ENCODE results near the gene STAT1.

Gene STAT1

GRCh38 chr2:191013932-191014652 is at the start of gene STAT1:
Gene STAT1 (minus strand): TSS chr2:191014171. CDS start chr2:191010003, 4,168 bp downstream.
- in situ Hi-C loops (cut with HindIII; ENCODE audit: low sequenced_read_pairs), result no loop called here

DNA sequence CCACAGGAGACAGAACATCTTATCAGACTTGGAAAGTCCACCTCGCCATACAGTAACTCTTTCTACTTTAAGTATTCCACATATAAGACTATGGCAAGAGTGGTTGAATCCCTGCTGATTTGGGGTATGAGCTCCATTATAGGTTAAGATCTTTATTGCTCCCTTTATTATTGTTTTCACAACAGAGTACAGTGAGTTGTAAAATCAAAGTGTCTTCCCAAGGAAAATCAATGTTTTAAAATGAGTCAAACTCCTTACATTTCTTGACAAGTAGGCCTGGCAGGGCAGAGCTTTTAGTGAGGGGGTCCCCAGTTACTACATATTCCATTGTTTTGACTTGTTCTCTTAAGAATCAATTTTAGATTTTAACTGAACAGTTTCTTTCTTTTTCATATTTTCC is 49.6 kb upstream of the STAT1 start:
- in situ Hi-C loops (cut with HindIII; ENCODE audit: low sequenced_read_pairs), result no loop called here

- in situ Hi-C loops (cut with HindIII; ENCODE audit: low sequenced_read_pairs), result no loop called here
Measured at GRCh38 chr2:191061381-191061980, 47.5 kb upstream of the STAT1 start.

DNA sequence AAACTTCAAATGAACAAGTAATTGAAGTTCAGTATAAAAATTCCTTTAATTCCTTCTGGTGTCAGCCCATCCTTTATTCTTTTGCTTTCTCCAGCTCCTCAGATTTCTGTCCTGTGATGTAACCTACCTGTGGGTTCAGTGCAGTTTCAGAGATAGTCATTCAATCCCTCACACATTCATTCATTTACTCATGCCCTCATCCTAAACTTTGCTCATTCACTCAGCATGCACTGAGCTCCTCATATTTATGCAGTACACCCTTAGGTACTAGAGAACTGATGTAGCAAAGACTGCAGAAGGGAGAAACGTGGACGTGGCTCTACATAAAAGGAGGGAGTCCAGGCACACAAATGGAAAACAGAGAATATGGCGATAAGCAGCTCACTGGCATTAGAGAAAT is 45.3 kb upstream of the STAT1 start:
- in situ Hi-C loops (cut with HindIII; ENCODE audit: low sequenced_read_pairs), result no loop called here

GRCh38 chr2:191056228-191056627 is 42.3 kb upstream of the STAT1 start:
- in situ Hi-C loops (cut with HindIII; ENCODE audit: low sequenced_read_pairs), result no loop called here

GRCh38 chr2:191053256-191053655 is 39.3 kb upstream of the STAT1 start:
- in situ Hi-C loops (cut with HindIII; ENCODE audit: low sequenced_read_pairs), result no loop called here

- in situ Hi-C loops (cut with HindIII; ENCODE audit: low sequenced_read_pairs), result no loop called here
Measured at GRCh38 chr2:191051825-191052778, 38.1 kb upstream of the STAT1 start.

- in situ Hi-C loops (cut with HindIII; ENCODE audit: low sequenced_read_pairs), result no loop called here
Measured at GRCh38 chr2:191051177-191051576, 37.2 kb upstream of the STAT1 start.

DNA sequence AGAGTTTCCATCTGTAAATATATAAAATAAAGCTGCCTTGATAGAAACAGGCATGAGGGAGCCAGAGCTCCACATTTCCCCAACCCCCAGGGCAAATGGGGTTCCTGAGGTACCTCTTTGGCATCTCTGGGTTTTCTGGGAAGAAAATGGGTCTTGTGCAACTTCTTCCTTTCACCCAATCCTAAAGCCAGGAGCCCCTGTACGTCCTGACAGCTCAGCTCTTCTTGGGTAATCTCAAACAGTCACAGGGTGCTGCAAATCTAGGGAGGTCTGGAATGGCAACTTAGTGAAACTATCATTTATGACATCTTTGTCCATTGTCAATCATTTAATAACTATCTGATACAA is 36.6 kb upstream of the STAT1 start:
- in situ Hi-C loops (cut with HindIII; ENCODE audit: low sequenced_read_pairs), result no loop called here

GRCh38 chr2:191049728-191050639 is 36.0 kb upstream of the STAT1 start:
- in situ Hi-C loops (cut with HindIII; ENCODE audit: low sequenced_read_pairs), result loop anchor here (5.0 to 25.0 kb wide), 2 partner anchors 53 to 437 kb away; no protein-coding TSS in a partner anchor

GRCh38 chr2:191048073-191048472 is 34.1 kb upstream of the STAT1 start:
- in situ Hi-C loops (cut with HindIII; ENCODE audit: low sequenced_read_pairs), result loop anchor here (5.0 to 25.0 kb wide), 2 partner anchors 51 to 439 kb away; no protein-coding TSS in a partner anchor

GRCh38 chr2:191045141-191045540 is 31.2 kb upstream of the STAT1 start:
- in situ Hi-C loops (cut with HindIII; ENCODE audit: low sequenced_read_pairs), result loop anchor here (5.0 to 25.0 kb wide), 2 partner anchors 48 to 442 kb away; no protein-coding TSS in a partner anchor

DNA sequence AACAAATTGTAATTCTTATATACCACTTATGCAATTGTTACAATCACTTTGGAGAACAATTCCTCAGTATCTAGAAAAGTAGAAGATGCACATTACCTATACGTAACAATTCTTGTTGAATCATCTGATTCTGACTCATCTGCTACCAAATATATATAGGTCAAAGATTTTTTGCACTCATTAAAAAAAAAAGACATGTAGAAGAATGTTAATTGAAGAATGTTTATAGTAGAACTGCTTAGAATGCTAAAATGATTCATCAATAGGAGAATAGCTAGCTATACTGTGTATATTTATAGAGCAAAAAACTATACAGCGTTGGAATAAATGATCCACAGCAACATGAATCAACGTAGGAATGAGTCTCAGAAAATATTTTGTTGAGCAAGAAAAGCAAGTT is 29.5 kb upstream of the STAT1 start:
- in situ Hi-C loops (cut with HindIII; ENCODE audit: low sequenced_read_pairs), result loop anchor here (25.0 kb wide), 1 partner anchor 444 kb away; no protein-coding TSS in a partner anchor

DNA sequence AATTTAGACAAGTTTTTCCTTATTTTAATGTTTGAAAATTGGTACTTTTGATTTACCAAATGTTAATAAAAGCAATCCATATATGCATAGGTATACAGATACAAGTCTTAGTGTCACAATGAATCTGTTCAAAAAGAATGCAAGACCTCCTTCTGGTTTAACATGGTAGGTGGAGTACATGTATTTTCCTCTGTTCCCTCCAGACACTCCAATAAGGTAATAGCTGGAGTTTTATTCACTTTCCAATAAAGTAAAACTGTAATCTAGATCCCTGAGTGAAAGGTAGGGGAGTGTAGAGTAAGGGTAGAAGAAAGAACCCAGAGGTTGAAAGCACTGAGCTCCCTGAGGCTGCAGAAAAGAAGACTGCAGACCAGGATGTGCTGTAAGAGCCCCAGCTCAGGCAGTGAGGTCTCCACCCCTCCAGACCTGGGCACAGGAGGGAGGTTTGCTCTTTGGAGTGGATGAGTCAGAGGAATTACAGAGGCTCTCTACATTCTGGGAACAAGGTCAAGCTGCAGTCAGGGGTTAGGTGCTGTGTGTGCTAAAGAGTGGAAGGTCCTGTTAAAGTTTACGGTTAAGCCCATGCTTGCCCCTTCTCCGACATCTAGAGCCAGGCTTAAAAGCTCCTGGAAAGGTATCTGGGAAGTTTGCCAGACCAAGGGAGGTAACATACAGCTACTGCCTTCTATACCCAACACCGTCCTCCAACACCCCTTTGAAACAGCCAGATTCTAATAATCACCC is 27.6 kb upstream of the STAT1 start:
- in situ Hi-C loops (cut with HindIII; ENCODE audit: low sequenced_read_pairs), result loop anchor here (25.0 kb wide), 1 partner anchor 446 kb away; no protein-coding TSS in a partner anchor

GRCh38 chr2:191039616-191040015 is 25.6 kb upstream of the STAT1 start:
- in situ Hi-C loops (cut with HindIII; ENCODE audit: low sequenced_read_pairs), result loop anchor here (25.0 kb wide), 1 partner anchor 448 kb away; no protein-coding TSS in a partner anchor

DNA sequence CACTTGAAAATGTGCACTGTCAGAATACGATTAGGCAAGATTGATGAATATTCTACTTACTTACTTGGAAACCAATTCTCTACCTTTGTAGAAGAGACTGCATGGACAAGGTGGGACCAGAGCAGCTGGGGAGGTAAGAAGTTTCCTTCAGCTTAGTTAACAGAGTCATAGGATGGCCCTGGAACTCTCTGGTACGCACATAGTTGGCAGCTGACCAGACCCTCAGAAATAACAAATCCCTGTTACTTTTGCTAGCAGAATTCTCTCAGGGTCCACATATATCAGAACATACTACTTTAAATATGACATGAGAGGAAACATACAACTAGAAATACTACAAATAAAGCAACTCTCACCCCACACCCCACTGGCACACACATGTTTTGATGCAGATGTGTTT is 24.8 kb upstream of the STAT1 start:
- in situ Hi-C loops (cut with HindIII; ENCODE audit: low sequenced_read_pairs), result loop anchor here (25.0 kb wide), 1 partner anchor 449 kb away; no protein-coding TSS in a partner anchor

- in situ Hi-C loops (cut with HindIII; ENCODE audit: low sequenced_read_pairs), result loop anchor here (25.0 kb wide), 1 partner anchor 449 kb away; no protein-coding TSS in a partner anchor
Measured at GRCh38 chr2:191038241-191038725, 24.3 kb upstream of the STAT1 start.

DNA sequence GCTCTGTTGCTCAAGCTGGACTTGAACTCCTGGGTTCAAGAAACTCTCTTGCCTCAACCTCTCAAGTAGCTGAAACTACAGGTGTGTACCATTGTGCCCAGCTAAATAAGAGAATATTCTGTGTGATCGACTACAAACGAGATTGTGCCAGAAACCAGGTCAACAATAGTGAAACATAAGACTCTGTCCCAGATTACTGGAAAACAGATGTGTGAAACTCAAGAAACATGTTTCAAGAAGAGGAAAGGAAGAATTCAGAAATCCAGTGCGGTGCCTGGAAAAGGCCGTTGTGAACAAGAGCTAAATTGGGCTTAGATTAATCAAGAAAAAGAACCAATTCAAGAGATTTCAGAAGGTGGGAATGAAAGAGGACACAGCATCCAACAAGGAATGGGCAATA is 23.4 kb upstream of the STAT1 start:
- in situ Hi-C loops (cut with HindIII; ENCODE audit: low sequenced_read_pairs), result loop anchor here (25.0 kb wide), 1 partner anchor 450 kb away; no protein-coding TSS in a partner anchor

GRCh38 chr2:191036363-191036762 is 22.4 kb upstream of the STAT1 start:
- in situ Hi-C loops (cut with HindIII; ENCODE audit: low sequenced_read_pairs), result loop anchor here (25.0 kb wide), 1 partner anchor 451 kb away; no protein-coding TSS in a partner anchor

Data from endothelial cell of hepatic sinusoid (primary cell).